Activated CD4-positive, alpha-beta T cell treated with anti-CD3 and anti-CD28 coated beads, Interleukin-10, Interleukin-2, amounts not matched to agents 100 ng/mL and 50 ng/mL, durations not matched to agents 16 hours and 8 hours (primary cell): ENCODE data around the gene ABCG1.

Experiments used
- DNase-seq: peaks from one replicate; pipeline ENCODE4 v3.0.0-alpha.2; 2020

Gene ABCG1

DNA sequence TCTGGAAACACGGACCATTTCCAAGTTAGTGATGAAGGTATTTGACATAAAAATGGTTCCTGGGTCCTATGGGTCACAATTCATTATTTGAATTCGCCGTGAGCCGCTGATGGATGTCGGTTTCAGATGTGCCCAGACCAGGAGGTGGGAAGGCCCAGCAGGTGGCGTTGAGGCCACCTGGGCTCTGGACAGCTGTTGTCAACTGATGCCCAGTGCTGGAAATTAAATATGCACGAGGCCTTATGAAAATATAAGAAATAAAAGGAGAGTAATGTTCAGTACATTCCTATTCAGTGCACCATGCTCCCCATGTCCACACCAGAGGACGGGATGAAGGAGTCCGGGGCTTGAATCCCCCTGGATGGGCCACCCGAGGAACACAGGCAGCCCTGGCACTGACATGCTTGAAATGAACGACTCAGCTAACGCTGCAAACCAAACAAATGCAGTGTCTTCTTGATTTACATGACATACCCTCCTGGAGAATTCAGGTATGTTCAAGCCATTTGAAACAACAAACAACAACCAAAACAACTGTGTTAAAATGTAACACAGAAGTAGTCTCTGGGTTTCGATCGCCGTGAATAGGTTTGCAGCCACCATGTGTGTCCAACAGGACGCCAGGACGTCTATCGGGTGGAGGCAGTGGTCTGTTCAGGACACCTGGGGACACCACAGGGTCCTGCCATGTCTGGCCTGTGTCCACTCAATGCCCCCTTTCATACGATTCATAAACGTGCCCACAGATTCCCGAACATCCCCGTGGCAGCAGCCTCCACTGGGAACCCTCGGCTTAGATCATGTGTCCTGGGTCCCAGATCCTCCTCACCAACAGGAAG is 90.2 kb downstream of the ABCG1 start:
- DNase-seq, result no peak

DNA sequence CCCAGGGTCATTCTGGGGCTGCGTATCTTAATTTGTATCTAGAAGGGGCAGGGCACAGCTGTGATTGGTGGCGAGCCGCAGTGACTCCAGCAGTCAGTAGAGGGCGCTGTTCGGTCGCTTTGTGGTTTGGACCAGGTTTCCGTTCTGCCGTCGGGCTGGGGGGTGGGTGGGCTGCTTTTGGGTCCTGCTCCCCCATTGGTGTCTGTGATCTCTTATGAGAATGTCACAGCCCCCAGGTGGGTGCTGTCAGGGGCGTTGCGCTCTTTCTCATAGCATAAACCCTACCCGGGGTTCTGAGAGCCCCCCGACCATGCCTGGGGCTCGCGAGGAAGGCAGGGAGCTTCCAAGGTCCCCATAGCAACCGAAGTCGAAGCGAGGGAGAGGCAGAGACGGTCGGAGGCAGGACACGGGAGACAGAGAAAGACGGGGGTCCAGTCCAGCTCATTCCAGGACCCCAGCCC is 90.8 kb downstream of the ABCG1 start:
- DNase-seq, result peak; percentile 63

DNA sequence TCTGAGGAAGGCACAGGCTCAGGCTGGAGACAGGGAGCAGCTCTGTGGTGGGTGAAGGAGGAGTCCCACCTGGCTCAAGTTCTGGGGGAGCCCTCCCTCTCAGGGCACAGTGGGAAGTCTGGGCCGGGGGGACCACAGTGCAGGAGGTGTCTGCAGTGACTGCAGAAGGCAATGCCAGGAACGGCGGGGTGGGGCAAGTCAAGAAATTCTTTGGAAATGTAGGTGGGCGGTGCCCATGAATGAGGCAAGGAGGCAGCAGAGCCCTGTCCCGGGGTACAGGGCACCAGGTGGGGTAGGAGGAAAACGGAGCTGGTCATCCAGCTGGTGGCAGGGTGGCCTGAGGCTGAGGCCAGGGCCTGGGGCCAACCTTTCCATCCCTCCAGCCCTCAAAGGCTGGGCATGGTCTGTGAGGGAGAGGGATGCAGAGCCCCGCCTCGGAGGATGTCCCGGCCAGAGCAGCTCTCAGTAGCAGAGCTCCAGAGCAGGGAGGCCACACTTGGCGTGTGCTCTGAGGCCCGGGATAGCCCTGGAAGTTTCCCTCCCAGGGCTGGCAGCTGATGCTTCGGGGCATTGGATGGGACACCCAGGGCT is 91.6 kb downstream of the ABCG1 start:
- no peak for DNase-seq

DNA sequence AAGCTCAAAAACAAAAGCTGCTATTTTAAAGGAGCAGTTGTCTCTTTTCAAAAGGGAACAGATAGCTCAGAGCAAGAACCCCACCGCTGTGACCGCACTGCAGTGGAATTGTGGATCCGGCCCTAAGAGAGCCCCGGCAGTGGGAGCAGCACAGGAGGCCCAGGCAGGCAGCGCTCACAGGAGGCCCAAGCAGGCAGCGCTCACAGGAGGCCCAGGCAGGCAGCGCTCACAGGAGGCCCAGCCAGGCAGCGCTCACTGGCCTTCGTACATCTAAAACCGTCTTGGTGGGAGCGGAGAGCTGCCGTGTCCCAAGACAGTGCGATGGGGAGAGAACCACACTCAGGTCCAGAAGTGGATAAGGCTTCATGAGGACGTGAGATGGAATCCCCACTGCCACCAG is 92.2 kb downstream of the ABCG1 start:
- no peak for DNase-seq

DNA sequence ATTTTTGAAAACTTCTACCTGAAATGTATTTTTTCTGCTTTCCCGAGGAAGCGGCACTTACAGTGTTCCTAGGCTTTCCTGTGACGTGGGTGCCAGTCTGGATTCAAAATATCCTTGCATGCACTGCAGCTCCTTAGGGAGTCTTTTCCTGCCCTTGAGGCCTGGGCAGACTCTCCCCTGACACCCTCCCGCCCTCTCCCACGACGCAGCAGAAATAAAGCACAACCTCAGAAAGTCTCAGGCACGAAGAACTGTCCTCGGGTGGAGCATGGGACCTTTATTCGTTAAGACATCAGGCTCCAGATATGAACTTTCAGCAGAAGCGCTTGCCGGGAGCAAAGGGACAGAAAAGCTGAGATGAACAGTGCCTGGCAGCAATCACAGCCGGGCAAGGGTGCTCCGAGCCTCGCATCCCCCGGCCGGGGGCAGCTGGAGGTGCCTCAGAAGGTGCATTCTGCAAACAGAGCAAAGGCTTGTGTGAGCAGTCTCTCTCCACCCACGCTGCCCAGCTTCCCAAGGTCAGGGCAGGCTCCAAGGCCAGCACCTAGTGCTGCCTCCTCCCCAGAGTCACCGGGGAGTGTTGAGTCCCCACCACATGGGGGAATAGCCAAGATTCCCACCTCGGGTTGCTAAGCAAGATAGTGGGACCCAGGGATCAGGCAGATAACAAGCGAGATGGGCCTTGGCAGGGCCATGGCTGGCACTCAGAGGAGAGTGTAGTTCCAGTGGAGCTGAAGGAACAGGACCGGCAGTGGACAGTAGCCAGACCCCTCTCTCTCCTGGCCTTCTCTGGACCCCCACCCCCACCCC is 93.1 kb downstream of the ABCG1 start:
- DNase-seq, result no peak

DNA sequence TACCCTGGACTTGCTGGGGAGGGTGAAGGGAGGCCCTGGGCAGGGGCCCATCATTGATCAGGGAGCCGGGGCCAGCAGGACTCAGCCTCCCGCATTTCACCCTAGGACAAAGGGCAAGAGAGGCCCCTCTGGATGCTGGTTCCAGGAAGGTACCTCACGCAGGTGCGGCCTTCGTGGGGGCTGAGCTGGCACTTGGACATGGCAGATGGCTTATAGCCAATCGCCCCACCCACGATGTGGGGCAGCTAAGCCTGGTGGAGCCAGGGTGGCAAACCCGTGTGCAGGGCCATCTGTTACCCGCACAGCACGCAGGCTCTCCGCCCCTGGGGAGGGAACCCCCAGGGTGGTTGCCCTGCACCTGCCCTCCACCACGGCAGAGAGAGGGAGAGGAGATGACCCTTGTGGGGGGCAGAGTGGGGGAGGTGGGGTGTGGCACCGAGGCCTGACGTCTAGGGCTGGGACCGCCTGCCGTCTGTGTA is 93.7 kb downstream of the ABCG1 start:
- DNase-seq, result no peak

DNA sequence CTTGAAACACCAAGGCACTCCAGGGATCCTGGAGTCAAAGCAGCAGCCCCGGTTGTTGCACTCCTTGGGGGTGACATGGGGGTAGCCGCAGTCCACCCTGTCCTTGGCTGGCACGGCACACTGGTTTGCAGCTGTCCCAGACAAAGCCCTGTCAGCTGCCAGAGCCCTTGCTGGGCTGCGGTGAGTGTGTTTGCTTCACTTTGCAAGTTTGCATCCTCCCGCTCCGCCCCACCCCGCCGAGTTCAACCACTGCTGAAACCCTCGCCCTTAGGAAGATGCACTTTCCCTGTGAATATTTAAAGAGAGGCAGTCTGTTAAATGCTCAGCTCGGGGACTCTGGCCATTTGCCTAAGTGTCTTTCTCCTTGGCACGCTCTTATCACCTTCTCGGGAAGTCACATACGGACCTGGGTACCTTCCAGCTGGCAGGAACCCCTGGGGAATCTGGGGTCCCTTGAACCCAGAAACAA is 94.6 kb downstream of the ABCG1 start:
- DNase-seq, result no peak

DNA sequence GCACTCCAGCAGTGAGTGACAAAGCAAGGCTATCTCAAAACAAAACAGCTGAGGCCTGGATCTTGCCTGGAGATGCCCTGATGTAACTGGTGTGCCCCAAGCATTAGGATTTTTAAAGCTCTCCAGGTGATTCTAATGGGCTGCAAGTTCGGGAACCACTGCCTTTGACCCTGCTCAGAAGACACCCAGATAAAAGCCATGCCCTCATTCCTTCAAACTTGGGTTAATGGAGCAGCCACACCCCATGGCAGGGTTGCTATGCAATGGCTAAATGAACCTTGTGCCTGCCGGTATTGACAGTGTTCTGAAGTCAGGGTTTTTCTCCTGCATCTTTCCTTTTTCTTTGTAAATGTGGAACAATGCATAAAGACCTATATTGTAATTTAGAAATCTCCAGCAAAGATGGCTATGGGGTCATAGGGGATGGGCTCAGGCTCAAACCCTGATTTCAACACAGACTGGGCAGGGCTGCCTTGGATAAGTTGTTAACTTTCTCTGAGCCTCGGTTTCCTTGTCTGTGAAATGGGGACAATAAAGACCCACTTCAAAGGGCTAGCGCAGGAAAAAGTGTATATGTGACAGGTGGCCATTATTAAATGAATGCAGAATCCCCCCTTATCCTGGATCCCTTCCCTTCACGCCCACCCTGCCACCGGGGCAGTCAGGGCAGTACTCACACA is 95.8 kb downstream of the ABCG1 start:
- DNase-seq, result no peak

DNA sequence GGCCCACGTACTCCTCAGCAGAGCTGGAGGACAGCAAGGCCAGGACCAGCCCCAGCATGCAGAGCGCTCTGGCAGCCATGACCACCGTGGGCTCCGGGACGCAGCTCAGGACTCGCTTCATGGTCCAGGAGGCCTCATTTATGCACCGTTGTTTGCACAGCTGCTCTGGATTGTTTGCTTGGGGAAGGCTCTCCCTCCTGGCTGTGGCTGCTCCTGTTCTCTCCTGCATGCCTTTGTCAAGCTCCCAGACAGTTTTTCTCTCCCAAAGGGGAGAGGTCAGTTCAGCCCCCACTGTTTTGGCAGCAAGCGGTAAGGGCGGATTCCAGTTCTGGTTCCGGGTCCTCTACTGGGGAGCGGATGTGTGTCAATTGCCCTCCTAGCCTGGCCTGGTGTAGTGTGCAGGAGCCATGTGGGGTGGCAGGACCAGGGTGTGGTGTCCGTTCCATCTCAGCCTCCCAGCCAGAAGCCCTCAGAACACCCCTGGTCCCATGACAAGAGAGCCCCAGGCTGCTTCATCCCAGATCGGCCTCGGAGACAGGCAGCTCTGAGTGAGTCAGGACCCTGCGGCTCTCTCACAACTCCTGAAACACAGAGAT is 96.5 kb downstream of the ABCG1 start, which contains the start of gene TFF3:
TFF3 (minus strand) TSS at position 114 of the 596 bp plus-strand sequence; CDS start at position 79, 35 bp downstream.
- no peak for DNase-seq

DNA sequence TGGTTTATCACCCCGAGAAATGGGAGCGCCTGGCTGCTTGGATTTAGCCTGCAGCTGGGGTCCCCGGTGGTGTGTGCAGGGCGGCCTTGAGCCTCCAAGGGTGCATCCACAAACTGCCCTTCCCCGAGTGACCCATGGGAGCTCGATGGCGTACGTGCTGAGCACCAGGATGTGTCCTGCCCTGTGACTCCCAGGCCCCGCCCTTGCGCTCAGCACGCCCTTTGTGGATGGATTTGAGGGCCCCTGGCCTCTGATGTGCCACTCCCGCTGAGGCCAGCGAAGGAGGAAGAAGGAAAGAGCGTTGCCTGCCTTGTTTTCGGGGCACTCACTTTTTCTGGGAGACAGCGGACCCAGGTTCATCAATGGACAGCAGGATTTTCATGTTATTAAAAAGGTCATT is 98.0 kb downstream of the ABCG1 start:
- no peak for DNase-seq

DNA sequence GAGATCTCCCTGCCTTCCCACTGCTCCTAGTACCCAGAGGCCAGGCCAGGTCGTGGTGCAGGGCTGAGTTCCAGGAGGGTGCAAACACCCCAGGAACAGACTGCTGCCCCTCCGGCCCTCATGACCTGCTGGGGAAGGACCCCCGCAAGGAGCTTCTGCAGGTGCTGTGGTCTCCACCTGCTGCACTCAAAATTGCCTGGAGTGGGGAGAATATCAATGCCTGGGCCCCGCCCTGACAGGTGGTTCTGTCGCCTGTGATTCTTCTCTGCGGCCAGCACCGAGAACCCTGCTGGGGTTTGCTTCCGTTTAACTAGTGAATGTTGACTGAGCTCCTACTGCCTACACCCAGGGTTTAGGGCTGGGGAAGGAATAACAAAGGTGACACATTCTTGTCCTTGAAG is 98.4 kb downstream of the ABCG1 start:
- DNase-seq, result no peak

DNA sequence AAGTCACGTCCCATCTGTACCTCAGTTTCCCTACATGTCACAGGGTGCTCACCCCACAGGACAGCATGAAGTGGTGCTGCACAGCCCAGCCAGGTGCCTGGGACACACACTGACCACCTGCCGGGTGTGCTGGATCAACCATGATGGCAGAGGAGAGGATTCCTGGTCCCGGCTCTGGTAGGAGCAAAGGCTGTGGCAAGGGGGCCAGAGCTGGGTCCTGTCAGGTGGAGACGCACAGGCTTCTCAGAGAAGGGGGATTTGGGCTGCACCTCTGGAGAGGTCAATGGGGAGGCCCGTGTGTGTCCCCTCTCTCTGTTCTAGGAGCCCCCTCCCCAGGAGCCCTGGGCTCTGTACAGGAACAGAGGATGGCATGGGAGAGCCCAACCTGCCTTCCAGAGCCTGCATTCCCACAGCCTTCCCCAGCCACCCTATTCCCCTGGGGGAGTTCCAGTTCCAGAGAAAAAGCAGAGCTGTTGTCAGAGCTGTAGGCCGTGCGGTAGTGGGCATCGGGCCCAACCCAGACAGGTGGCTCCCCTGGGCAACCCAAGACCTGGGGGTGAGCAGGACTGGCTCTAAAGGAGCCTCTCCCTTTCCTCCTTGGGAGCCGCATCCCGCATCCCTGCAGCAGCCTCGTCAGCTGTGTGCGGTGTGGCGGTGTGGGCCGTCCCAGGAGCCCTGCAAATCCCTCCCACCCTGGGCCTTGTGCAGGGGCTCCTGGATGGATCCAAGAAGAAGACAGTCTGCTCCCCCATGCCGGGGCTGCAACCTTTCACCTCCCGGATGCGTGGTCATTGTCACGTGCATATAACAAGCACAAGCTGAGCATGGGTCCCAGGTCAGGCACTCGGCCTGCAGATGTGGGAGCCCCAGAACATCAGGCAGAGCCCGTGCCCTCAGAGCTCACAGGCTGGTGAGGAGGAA is 99.1 kb downstream of the ABCG1 start:
- no peak for DNase-seq

DNA sequence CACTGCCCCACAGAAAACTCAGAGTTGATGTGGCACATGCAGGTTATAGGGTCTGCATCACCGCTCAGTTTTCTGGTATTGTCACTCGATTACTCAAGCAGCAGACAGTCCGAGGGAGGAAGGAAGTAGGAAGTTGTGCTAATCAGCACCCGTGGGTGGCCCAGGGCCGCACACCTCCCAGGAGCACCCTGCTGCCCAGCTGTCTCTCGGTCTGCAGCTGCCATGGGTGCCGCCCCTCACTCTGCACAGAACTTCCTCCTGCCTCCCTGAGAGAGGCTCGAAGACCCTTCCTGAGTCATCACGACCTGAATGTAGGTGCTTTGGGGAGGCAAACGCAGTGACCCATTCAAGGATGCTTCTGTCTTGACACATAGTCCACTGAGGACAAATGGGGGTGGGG is 100.4 kb downstream of the ABCG1 start:
- DNase-seq, result no peak

DNA sequence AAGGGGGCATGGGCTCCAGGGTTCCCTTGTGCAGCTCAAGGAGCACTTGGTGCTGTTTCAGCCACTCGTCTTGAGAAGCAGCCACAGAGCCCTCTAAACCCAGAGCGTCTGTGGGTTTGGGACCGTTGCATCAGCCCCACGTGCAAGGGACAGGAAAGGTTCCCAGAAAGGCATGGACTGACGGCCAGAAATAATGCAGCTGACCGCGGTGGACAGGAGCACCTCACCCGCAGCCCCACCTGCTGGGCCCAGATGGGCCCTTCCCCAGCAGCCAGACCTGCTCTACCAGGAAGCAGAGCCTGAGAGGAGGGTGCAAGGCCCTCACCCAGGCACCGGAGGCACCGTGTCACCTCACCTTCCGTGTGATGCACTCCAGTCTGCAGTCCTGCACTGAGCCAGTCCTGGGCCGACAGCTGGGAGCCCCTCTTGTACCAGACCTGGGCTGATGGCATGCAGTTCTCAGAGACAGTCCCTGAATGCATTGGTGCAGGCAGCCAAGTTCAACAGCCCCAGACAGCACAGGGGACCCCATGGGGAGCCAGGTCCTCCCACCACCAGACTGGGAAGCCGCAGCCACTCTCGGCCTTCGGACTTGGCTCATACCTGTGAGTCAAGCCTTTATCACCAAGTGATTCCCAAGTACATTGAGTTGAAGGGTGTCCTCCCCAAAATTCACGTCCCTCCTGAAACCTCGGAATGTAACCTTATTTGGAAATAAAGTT is 101.1 kb downstream of the ABCG1 start:
- no peak for DNase-seq

DNA sequence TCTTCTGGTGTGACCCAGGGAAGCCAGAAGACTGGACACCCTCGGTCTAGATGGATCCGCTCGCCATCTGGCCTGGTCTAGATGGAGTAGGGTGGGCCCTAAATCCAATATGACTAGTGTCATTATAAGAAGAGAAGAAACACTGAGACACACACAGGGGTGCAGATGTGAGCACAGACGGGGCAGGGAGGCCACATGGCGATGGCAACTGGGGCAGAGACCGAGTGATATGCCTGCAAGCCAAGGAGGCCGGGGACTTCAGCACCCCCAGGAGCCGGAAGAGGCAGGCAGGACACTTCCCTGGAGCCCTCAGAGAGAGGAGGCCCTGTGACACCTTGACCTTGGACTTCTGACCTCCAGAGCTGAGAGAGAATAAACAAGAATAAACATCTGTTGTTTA is 101.9 kb downstream of the ABCG1 start:
- no peak for DNase-seq

DNA sequence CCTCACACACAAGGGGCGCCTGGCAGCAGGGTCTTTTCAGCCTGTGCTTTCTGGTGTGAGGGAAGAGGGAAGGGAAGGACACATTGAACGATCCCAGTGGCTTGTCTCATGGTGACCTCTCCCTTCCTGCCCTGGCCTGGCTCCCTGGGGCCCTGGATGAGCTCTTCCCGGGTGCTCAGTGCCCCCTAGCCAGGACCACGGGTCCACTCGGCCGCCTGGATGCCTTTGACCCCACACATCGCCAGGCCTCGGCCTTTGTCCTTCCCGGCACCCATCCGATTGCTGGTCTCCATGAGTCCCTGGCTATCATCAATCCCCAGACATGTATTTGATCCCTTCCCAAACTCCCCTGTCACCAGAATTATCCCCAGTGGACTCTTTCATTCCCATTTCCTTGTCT is 102.3 kb downstream of the ABCG1 start:
- DNase-seq, result no peak

DNA sequence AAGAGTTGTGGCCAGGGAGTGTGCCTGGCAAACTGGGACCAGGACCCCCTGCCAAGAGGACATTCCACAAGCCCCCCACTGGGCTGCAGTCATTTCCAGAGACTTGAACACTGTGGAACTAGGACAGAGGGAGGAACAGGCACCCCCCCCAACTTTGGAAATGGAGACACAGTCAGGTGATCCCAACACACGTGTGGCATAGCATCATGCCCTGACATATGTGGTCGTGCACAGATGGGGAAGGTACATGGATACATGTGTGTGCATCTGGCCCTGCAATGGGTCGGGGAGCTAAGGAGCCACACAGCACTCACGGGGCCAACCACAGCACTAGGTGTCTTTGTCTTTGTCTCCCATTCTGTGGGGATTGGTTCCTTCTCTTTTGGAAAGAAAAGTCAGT is 102.9 kb downstream of the ABCG1 start:
- no peak for DNase-seq

DNA sequence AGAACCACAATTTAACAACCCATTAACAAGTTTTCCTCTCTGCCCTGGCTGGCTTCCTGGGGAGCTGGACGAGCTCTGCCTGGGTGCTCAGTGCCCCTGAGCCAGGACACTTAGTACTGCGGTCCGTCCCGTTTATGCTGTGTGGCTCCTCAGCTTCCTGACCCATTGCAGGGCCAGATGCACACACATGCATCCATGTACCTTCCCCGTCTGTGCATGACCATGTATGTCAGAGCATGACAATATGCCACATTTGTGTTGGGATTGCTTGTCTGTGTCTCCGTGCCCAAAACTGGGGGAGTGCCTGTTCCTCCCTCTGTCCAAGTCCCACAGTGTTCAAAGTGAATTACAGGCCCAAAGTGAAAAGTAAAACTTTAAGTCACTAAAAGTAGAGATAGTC is 106.0 kb downstream of the ABCG1 start:
- no peak for DNase-seq

DNA sequence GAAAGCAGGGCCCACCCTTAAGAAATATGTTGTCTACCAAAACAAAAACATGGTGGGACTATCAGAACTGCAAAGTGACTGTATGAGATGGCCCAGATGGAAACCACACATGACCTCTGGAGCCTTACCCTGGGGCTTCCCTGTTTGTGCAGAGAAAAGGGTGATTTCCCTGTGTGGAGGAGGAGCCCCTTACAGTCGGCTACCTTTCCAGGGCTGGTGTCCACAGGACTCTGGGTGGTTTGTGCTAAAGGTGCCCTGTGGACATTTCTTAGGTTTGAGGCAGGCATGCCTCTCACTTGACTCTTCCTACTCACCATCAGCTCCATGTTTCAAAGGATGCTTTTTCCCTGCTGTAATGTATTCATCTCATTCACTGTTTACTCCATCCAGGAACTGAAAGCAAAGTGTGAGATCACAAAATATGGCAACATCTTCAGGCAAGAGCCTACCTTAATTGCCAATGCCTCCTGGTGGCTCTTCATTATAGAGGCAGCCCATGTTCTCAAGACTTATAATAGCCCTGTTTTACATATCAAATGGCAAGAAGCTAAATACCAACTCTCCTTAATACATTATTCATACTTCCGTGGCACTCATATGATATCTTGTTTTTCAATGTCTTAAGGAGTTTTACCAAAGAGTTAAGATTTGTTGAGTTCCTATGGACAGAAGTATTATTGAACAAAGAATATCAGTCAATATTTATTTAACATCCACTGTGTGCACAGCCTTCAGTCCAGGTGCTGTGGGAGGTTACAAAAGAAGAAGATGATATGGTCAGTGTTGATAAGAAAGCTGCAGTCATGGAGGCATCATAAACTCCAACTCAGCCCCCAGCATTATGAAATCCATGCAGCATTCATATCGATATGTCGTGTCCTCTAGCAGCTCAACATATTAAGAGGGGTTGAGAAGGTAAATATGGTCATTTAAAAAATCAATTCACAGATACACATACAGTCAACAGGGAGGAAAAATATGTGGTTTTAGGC is 111.7 kb downstream of the ABCG1 start:
- no peak for DNase-seq
